ENCODE data around the gene CST3.
"Not testable (repeated sequence)": the region's sequence is repeated elsewhere in the genome, so short reads cannot be mapped to it uniquely, and the experiment has no call there.

The CST3 gene

GRCh38 chr20:23622401-23622800 is 15.4 kb downstream of the CST3 start:
- not testable (repeated sequence) for H3K79me2 ChIP-seq (ENCODE audit: control insufficient read depth, insufficient read depth, low read length); H3K4me1 ChIP-seq (ENCODE audit: control insufficient read depth, low read depth, low read length); H2BK15ac ChIP-seq (replicated peaks; ENCODE audit: low read depth); H3K9ac ChIP-seq (ENCODE audit: low read length); H4K8ac ChIP-seq (ENCODE audit: low read depth, low read length); H3K4me2 ChIP-seq (ENCODE audit: low read length); H3K4ac ChIP-seq (ENCODE audit: low read depth, low read length); H2BK5ac ChIP-seq (ENCODE audit: low read length); H4K5ac ChIP-seq (ENCODE audit: low read length); H3K4me3 ChIP-seq (ENCODE audit: low read length); H3K36me3 ChIP-seq (ENCODE audit: control insufficient read depth, insufficient read depth, low read length); H3K18ac ChIP-seq (ENCODE audit: low read length); H3K27me3 ChIP-seq (ENCODE audit: insufficient read depth, low read length, poor library complexity); H3K27ac ChIP-seq (ENCODE audit: low read depth, low read length); H3K23ac ChIP-seq (ENCODE audit: low read length); H2AK5ac ChIP-seq (ENCODE audit: low read length); H2BK120ac ChIP-seq (ENCODE audit: low read depth, low read length); H3K79me1 ChIP-seq (ENCODE audit: low read length); H3K56ac ChIP-seq (ENCODE audit: low read length); DNase-seq
- WGBS (ENCODE audit: extremely low coverage, insufficient coverage, low lambda C conversion rate) = no CpG with 5 or more reads among the region's 3 CpGs

- not testable (repeated sequence) for H3K56ac ChIP-seq (ENCODE audit: low read length); H3K4me3 ChIP-seq (ENCODE audit: low read length); H3K23ac ChIP-seq (ENCODE audit: low read length); DNase-seq; H3K79me2 ChIP-seq (ENCODE audit: control insufficient read depth, insufficient read depth, low read length); H2AK5ac ChIP-seq (ENCODE audit: low read length); H4K8ac ChIP-seq (ENCODE audit: low read depth, low read length); H2BK5ac ChIP-seq (ENCODE audit: low read length); H3K27ac ChIP-seq (ENCODE audit: low read depth, low read length); H3K79me1 ChIP-seq (ENCODE audit: low read length); H4K5ac ChIP-seq (ENCODE audit: low read length); H3K4me1 ChIP-seq (ENCODE audit: control insufficient read depth, low read depth, low read length); H3K4me2 ChIP-seq (ENCODE audit: low read length); H2BK120ac ChIP-seq (ENCODE audit: low read depth, low read length); H3K18ac ChIP-seq (ENCODE audit: low read length); H3K27me3 ChIP-seq (ENCODE audit: insufficient read depth, low read length, poor library complexity); H3K4ac ChIP-seq (ENCODE audit: low read depth, low read length); H3K36me3 ChIP-seq (ENCODE audit: control insufficient read depth, insufficient read depth, low read length); H2BK15ac ChIP-seq (replicated peaks; ENCODE audit: low read depth); H3K9ac ChIP-seq (ENCODE audit: low read length)
- WGBS (ENCODE audit: extremely low coverage, insufficient coverage, low lambda C conversion rate) = no CpG with 5 or more reads among the region's 11 CpGs
Observed at GRCh38 chr20:23620670-23621386, 16.9 kb downstream of the CST3 start.

GRCh38 chr20:23614163-23614562 is 23.6 kb downstream of the CST3 start:
- Histone ChIP-seq H3K27ac (ENCODE audit: low read depth, low read length) (no peak overlapping the region), H4K8ac (ENCODE audit: low read depth, low read length) (no peak overlapping the region), H3K4ac (ENCODE audit: low read depth, low read length) (no peak overlapping the region), H3K27me3 (ENCODE audit: insufficient read depth, low read length, poor library complexity) (no peaks in the 10 kb centered on the region), H3K23ac (ENCODE audit: low read length) (no peak overlapping the region), H2BK120ac (ENCODE audit: low read depth, low read length) (no peak overlapping the region), H3K9ac (ENCODE audit: low read length) (no peak overlapping the region), H3K79me2 (ENCODE audit: control insufficient read depth, insufficient read depth, low read length) (no peaks in the 10 kb centered on the region), H3K4me3 (ENCODE audit: low read length) (no peak overlapping the region), H3K4me1 (ENCODE audit: control insufficient read depth, low read depth, low read length) (no peaks in the 10 kb centered on the region), H3K4me2 (ENCODE audit: low read length) (no peak overlapping the region), H3K56ac (ENCODE audit: low read length) (no peak overlapping the region), H2BK15ac (replicated peaks; ENCODE audit: low read depth) (no peak overlapping the region), H2BK5ac (ENCODE audit: low read length) (no peak overlapping the region), H4K5ac (ENCODE audit: low read length) (no peak overlapping the region), H2AK5ac (ENCODE audit: low read length) (no peak overlapping the region), H3K36me3 (ENCODE audit: control insufficient read depth, insufficient read depth, low read length) (no peaks in the 10 kb centered on the region), H3K79me1 (ENCODE audit: low read length) (no peaks in the 10 kb centered on the region), H3K18ac (ENCODE audit: low read length) (no peak overlapping the region)
- DNase-seq = no peak
- no CpG with 5 or more reads among the region's 5 CpGs for whole genome bisulfite sequencing (ENCODE audit: extremely low coverage, insufficient coverage, low lambda C conversion rate)

- Histone ChIP-seq H3K4me2 (ENCODE audit: low read length) (no peak overlapping the region), H3K27me3 (ENCODE audit: insufficient read depth, low read length, poor library complexity) (no peaks in the 10 kb centered on the region), H4K5ac (ENCODE audit: low read length) (no peak overlapping the region), H3K36me3 (ENCODE audit: control insufficient read depth, insufficient read depth, low read length) (no peaks in the 10 kb centered on the region), H3K79me2 (ENCODE audit: control insufficient read depth, insufficient read depth, low read length) (no peaks in the 10 kb centered on the region), H3K18ac (ENCODE audit: low read length) (no peak overlapping the region), H3K4me3 (ENCODE audit: low read length) (no peak overlapping the region), H2BK5ac (ENCODE audit: low read length) (no peak overlapping the region), H3K4ac (ENCODE audit: low read depth, low read length) (no peak overlapping the region), H2BK120ac (ENCODE audit: low read depth, low read length) (no peak overlapping the region), H3K79me1 (ENCODE audit: low read length) (no peaks in the 10 kb centered on the region), H3K23ac (ENCODE audit: low read length) (no peak overlapping the region), H4K8ac (ENCODE audit: low read depth, low read length) (no peak overlapping the region), H3K4me1 (ENCODE audit: control insufficient read depth, low read depth, low read length) (no peaks in the 10 kb centered on the region), H2AK5ac (ENCODE audit: low read length) (no peak overlapping the region), H3K27ac (ENCODE audit: low read depth, low read length) (no peak overlapping the region), H2BK15ac (replicated peaks; ENCODE audit: low read depth) (no peak overlapping the region), H3K56ac (ENCODE audit: low read length) (no peak overlapping the region), H3K9ac (ENCODE audit: low read length) (no peak overlapping the region)
- DNase-seq = no peak
Observed at GRCh38 chr20:23613676-23614075, 24.1 kb downstream of the CST3 start.

GRCh38 chr20:23612396-23612795 is 25.4 kb downstream of the CST3 start:
- no peak overlapping the region for H3K18ac ChIP-seq (ENCODE audit: low read length)
- H2BK5ac ChIP-seq (ENCODE audit: low read length) = no peak overlapping the region
- no peak overlapping the region for H3K4ac ChIP-seq (ENCODE audit: low read depth, low read length)
- no peaks in the 10 kb centered on the region for H3K4me1 ChIP-seq (ENCODE audit: control insufficient read depth, low read depth, low read length)
- H3K79me2 ChIP-seq (ENCODE audit: control insufficient read depth, insufficient read depth, low read length) = no peaks in the 10 kb centered on the region
- H3K79me1 ChIP-seq (ENCODE audit: low read length) = no peaks in the 10 kb centered on the region
- no peaks in the 10 kb centered on the region for H3K27me3 ChIP-seq (ENCODE audit: insufficient read depth, low read length, poor library complexity)
- no peaks in the 10 kb centered on the region for H3K36me3 ChIP-seq (ENCODE audit: control insufficient read depth, insufficient read depth, low read length)
- no peak overlapping the region for H3K4me2 ChIP-seq (ENCODE audit: low read length)
- no peak overlapping the region for H4K8ac ChIP-seq (ENCODE audit: low read depth, low read length)
- no peak overlapping the region for H4K5ac ChIP-seq (ENCODE audit: low read length)
- H2AK5ac ChIP-seq (ENCODE audit: low read length) = no peak overlapping the region
- H3K56ac ChIP-seq (ENCODE audit: low read length) = no peak overlapping the region
- H3K23ac ChIP-seq (ENCODE audit: low read length) = no peak overlapping the region
- H2BK15ac ChIP-seq (replicated peaks; ENCODE audit: low read depth) = no peak overlapping the region
- H3K4me3 ChIP-seq (ENCODE audit: low read length) = no peak overlapping the region
- H2BK120ac ChIP-seq (ENCODE audit: low read depth, low read length) = no peak overlapping the region
- no peak overlapping the region for H3K27ac ChIP-seq (ENCODE audit: low read depth, low read length)
- no peak for DNase-seq
- WGBS (ENCODE audit: extremely low coverage, insufficient coverage, low lambda C conversion rate) = no CpG with 5 or more reads among the region's 2 CpGs
- no peak overlapping the region for H3K9ac ChIP-seq (ENCODE audit: low read length)

GRCh38 chr20:23609486-23610109 is 28.2 kb downstream of the CST3 start:
- Histone ChIP-seq H3K27me3 (ENCODE audit: insufficient read depth, low read length, poor library complexity) (no peaks in the 10 kb centered on the region), H3K36me3 (ENCODE audit: control insufficient read depth, insufficient read depth, low read length) (no peaks in the 10 kb centered on the region), H3K27ac (ENCODE audit: low read depth, low read length) (no peak overlapping the region), H4K5ac (ENCODE audit: low read length) (no peak overlapping the region), H2AK5ac (ENCODE audit: low read length) (no peak overlapping the region), H4K8ac (ENCODE audit: low read depth, low read length) (no peak overlapping the region), H3K18ac (ENCODE audit: low read length) (no peak overlapping the region), H3K23ac (ENCODE audit: low read length) (no peak overlapping the region), H2BK15ac (replicated peaks; ENCODE audit: low read depth) (no peak overlapping the region), H2BK120ac (ENCODE audit: low read depth, low read length) (no peak overlapping the region), H3K56ac (ENCODE audit: low read length) (no peak overlapping the region), H3K79me1 (ENCODE audit: low read length) (no peaks in the 10 kb centered on the region), H3K79me2 (ENCODE audit: control insufficient read depth, insufficient read depth, low read length) (no peaks in the 10 kb centered on the region), H3K9ac (ENCODE audit: low read length) (no peak overlapping the region), H3K4me1 (ENCODE audit: control insufficient read depth, low read depth, low read length) (no peaks in the 10 kb centered on the region), H2BK5ac (ENCODE audit: low read length) (no peak overlapping the region), H3K4me2 (ENCODE audit: low read length) (no peak overlapping the region), H3K4me3 (ENCODE audit: low read length) (no peak overlapping the region), H3K4ac (ENCODE audit: low read depth, low read length) (no peak overlapping the region)
- DNase-seq = peak; percentile 47
- WGBS (ENCODE audit: extremely low coverage, insufficient coverage, low lambda C conversion rate) = no CpG with 5 or more reads among the region's 5 CpGs

Measured in mesendoderm (in vitro differentiated cells).